NT2/D1 (cell line): ENCODE data around the gene ADAMTS12.

ENCODE experiments used
- DNase-seq: peaks from one replicate; pipeline ENCODE4 v3.0.0-alpha.2; 2011; ENCODE audit warnings: low read depth, low spot score
- H3K27me3 ChIP-seq: 2 replicates; pipeline ENCODE4 v1.6.0; 2011; ENCODE audit warnings: mild to moderate bottlenecking; ENCODE audit not compliant: insufficient read length, insufficient read depth
- H3K36me3 ChIP-seq: 2 replicates; pipeline ENCODE4 v1.6.1; 2011; ENCODE audit warnings: mild to moderate bottlenecking, low read length, mixed read lengths; ENCODE audit not compliant: insufficient read depth, insufficient read length
- H3K4me1 ChIP-seq: 2 replicates; pipeline ENCODE4 v1.5.1; 2011; ENCODE audit not compliant: insufficient read depth, insufficient read length
- H3K4me3 ChIP-seq: 2 replicates; pipeline ENCODE4 v1.5.1; 2011; ENCODE audit warnings: low read depth; ENCODE audit not compliant: insufficient read length
- H3K9ac ChIP-seq: 2 replicates; pipeline ENCODE4 v1.6.0; 2011; ENCODE audit warnings: low read depth; ENCODE audit not compliant: insufficient read length
- H3K9me3 ChIP-seq: 2 replicates; pipeline ENCODE4 v1.5.1; 2011; ENCODE audit warnings: mild to moderate bottlenecking, low read length; ENCODE audit not compliant: insufficient read depth
- SUZ12 ChIP-seq: IDR thresholded peaks from 2 replicates; pipeline ENCODE4 v1.6.1; 2011; ENCODE audit not compliant: insufficient read length, insufficient read depth; ENCODE audit errors: extremely low read depth
- YY1 ChIP-seq: IDR thresholded peaks from 2 replicates; pipeline ENCODE4 v1.6.1; 2011; ENCODE audit not compliant: insufficient read length, insufficient read depth
- ZNF274 ChIP-seq: IDR thresholded peaks from 2 replicates; pipeline ENCODE4 v1.6.1; 2011; ENCODE audit warnings: mild to moderate bottlenecking, low read depth, low read length

Gene ADAMTS12

DNA sequence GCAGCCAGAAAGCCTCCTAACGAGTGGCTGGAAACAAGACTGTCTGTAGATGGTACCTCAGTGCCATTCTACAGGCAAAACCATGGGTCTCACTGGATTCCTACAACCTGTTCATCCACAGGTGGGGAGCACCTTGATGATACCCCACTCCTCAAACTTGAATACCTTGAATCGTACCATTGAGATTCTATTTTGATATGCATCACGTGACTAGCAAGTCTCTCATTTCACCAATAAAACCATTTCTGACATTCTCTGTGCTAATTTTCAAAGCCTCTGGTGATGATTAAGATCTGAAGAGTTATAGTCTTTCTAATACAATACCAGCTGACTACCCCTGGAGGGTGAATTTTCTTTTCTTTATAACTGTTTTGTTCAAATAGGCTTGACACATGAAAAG is 188.9 kb downstream of the ADAMTS12 start:
- H3K9ac ChIP-seq, result no peak overlapping the region
- TF ChIP-seq ZNF274 (no peak), YY1 (no peak), SUZ12 (no peak)
- no peaks in the 10 kb centered on the region for H3K4me1 ChIP-seq
- H3K9me3 ChIP-seq, result no peaks in the 10 kb centered on the region
- H3K36me3 ChIP-seq, result no peaks in the 10 kb centered on the region
- no peaks in the 10 kb centered on the region for H3K27me3 ChIP-seq
- DNase-seq, result no peak
- H3K4me3 ChIP-seq, result no peak overlapping the region

DNA sequence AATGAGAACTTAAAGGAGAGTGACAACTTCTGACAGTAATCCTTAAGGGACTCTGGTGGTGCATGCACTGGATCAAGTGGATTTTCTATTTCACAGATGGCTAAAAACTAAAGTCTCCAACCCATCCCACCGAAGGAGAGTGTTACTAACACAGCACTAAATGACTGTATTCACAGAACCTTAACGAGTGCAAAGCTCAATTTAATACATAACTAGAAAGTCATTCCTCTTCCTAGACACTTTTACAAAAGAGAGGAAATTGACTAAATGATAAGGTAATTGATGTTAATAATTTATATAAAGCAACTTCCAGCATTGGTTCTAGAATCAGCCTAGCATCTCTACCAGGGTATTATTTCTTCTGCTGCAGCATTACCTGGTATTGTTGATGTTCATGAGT is 189.8 kb downstream of the ADAMTS12 start:
- no peak overlapping the region for H3K4me3 ChIP-seq
- no peak overlapping the region for H3K9ac ChIP-seq
- no peak for DNase-seq
- TF ChIP-seq ZNF274 (no peak), SUZ12 (no peak), YY1 (no peak)
- H3K36me3 ChIP-seq, result no peaks in the 10 kb centered on the region
- no peaks in the 10 kb centered on the region for H3K9me3 ChIP-seq
- H3K4me1 ChIP-seq, result no peaks in the 10 kb centered on the region
- H3K27me3 ChIP-seq, result no peaks in the 10 kb centered on the region

DNA sequence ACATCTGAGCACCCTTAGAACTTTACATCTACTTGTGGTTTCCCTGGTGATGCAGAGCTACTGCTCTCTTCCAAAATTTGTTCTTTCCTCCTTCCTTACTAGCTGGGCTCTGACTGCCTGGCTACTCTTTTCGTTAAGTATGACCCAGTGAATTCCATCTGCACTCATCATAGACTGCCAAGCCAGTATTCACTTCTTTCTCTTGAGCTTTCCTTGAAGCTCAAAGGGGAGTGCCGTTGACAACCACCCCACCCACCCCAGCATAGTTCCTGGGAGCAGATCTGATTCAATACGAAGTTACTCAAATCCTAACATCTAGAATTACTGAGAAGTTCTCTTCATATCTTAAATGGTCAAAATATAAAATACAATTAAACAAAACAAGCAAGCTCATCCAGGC is 190.5 kb downstream of the ADAMTS12 start:
- H3K36me3 ChIP-seq, result no peaks in the 10 kb centered on the region
- DNase-seq, result no peak
- H3K27me3 ChIP-seq, result no peaks in the 10 kb centered on the region
- H3K4me1 ChIP-seq, result no peaks in the 10 kb centered on the region
- TF ChIP-seq YY1 (no peak), SUZ12 (no peak), ZNF274 (no peak)
- H3K9ac ChIP-seq, result no peak overlapping the region
- no peaks in the 10 kb centered on the region for H3K9me3 ChIP-seq
- no peak overlapping the region for H3K4me3 ChIP-seq

- Histone ChIP-seq H3K36me3 (no peaks in the 10 kb centered on the region), H3K4me1 (no peaks in the 10 kb centered on the region), H3K4me3 (no peak overlapping the region), H3K9ac (no peak overlapping the region), H3K27me3 (no peaks in the 10 kb centered on the region), H3K9me3 (peaks cover 15% of the 10 kb centered on the region)
- no peak for TF ChIP-seq SUZ12
- TF ChIP-seq YY1, result no peak
- TF ChIP-seq ZNF274, result no peak
- DNase-seq, result no peak
These were observed 195.4 kb downstream of the ADAMTS12 start for GRCh38 chr5:33696411-33696810.

GRCh38 chr5:33692980-33693379 is 198.8 kb downstream of the ADAMTS12 start:
- Histone ChIP-seq H3K9me3 (peaks cover 16% of the 10 kb centered on the region), H3K4me1 (no peaks in the 10 kb centered on the region), H3K9ac (no peak overlapping the region), H3K27me3 (no peaks in the 10 kb centered on the region), H3K4me3 (no peak overlapping the region), H3K36me3 (no peaks in the 10 kb centered on the region)
- DNase-seq, result no peak
- TF ChIP-seq YY1 (no peak), SUZ12 (no peak), ZNF274 (no peak)

DNA sequence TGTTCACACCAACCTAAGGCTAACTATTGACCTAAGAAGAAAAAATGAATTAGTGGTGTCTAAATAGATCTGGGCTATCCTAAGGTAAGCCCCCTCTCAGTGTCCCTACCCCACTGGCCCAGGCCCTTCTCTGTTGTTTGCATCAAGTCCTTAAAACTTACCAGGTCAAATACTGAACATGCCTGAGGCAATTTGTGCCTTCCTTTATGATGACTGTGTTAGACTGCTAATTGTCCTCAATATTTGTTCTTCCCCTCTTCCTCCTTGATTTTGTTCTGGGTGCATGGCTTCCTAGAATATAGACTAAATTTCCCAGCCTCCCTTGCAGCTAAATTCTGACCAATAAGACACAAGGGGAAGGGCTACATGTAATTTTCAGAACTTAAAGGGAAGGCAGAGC is 199.9 kb downstream of the ADAMTS12 start:
- Histone ChIP-seq H3K36me3 (no peaks in the 10 kb centered on the region), H3K4me1 (no peaks in the 10 kb centered on the region), H3K9ac (no peak overlapping the region), H3K4me3 (no peak overlapping the region), H3K9me3 (peaks cover 16% of the 10 kb centered on the region), H3K27me3 (no peaks in the 10 kb centered on the region)
- TF ChIP-seq YY1 (no peak), SUZ12 (no peak), ZNF274 (no peak)
- DNase-seq, result no peak

DNA sequence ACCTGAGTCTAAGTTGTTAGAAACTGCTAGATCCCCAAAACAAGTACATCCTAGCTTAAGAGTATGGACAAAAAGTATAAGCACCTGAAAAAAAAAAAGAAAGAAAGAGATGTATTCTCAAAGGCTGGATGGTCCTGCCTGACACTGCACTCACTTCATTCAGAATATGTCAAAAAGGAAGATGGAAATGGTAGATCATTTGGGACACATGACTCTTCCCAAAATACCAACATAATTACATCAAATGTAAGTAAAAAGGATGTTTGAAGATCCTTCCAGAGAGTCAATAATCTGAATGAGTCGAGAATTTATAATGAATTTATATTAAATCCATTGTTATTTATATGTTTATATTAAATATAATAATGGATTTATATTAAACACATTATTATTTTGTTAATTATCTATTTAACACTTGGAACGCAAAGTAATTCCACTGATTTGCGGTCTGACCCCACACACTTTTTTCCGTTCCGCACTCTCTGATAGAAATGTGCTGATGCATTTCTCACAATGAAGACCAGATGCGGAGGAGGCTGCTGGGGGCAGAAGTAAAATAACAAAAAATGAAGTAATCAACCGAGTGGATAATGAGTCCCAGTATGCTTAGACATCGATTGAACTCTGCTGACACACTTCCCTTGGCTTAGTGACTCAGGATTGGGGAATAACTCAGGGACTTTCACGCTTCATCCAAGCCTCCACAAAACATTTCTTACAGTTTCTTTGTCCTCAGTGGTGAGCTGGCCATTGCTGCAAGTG is 201.2 kb downstream of the ADAMTS12 start:
- H3K9ac ChIP-seq, result no peak overlapping the region
- peaks cover 16% of the 10 kb centered on the region for H3K9me3 ChIP-seq
- H3K36me3 ChIP-seq, result no peaks in the 10 kb centered on the region
- H3K4me1 ChIP-seq, result no peaks in the 10 kb centered on the region
- H3K27me3 ChIP-seq, result no peaks in the 10 kb centered on the region
- no peak for DNase-seq
- H3K4me3 ChIP-seq, result no peak overlapping the region
- TF ChIP-seq SUZ12, result no peak
- no peak for TF ChIP-seq ZNF274
- TF ChIP-seq YY1, result no peak

GRCh38 chr5:33688526-33688925 is 203.3 kb downstream of the ADAMTS12 start:
- no peaks in the 10 kb centered on the region for H3K27me3 ChIP-seq
- H3K4me1 ChIP-seq, result no peaks in the 10 kb centered on the region
- H3K4me3 ChIP-seq, result no peak overlapping the region
- no peak for DNase-seq
- no peaks in the 10 kb centered on the region for H3K36me3 ChIP-seq
- no peak overlapping the region for H3K9ac ChIP-seq
- TF ChIP-seq SUZ12 (no peak), YY1 (no peak), ZNF274 (no peak)
- H3K9me3 ChIP-seq, result peaks cover 11% of the 10 kb centered on the region
